ENCODE results near the gene SAMD8.
A peak's percentile ranks its signal among the peaks of the same experiment; 100 is the strongest.
"Not testable (repeated sequence)": the region's sequence is repeated elsewhere in the genome, so short reads cannot be mapped to it uniquely, and the experiment has no call there.

Gene SAMD8

GRCh38 chr10:75107756-75108683, 3.4 kb upstream of the SAMD8 start:
- DNase-seq (ENCODE audit: insufficient read length, low spot score) = no peak
- no peak for TF ChIP-seq CTCF (IDR thresholded peaks at IDR 0.05; ENCODE audit: insufficient read depth, missing control alignments)
- FAIRE-seq = no peak

GRCh38 chr10:75108684-75109458, 2.6 kb upstream of the SAMD8 start:
- peak; percentile 27 for TF ChIP-seq CTCF (IDR thresholded peaks at IDR 0.05; ENCODE audit: insufficient read depth, missing control alignments)
- no peak for FAIRE-seq
- DNase-seq (ENCODE audit: insufficient read length, low spot score) = peak; percentile 77

GRCh38 chr10:75109459-75109778, 2.0 kb upstream of the SAMD8 start:
- no peak for TF ChIP-seq CTCF (IDR thresholded peaks at IDR 0.05; ENCODE audit: insufficient read depth, missing control alignments)
- FAIRE-seq = no peak
- DNase-seq (ENCODE audit: insufficient read length, low spot score) = no peak

GRCh38 chr10:75110006-75110632, 1.3 kb upstream of the SAMD8 start:
- DNase-seq (ENCODE audit: insufficient read length, low spot score) = no peak
- no peak for TF ChIP-seq CTCF (IDR thresholded peaks at IDR 0.05; ENCODE audit: insufficient read depth, missing control alignments)
- FAIRE-seq = no peak

GRCh38 chr10:75111907-75112679, 637 bp downstream of the SAMD8 start:
- DNase-seq (ENCODE audit: insufficient read length, low spot score) (no peak), FAIRE-seq (no peak)
- TF ChIP-seq CTCF (IDR thresholded peaks at IDR 0.05; ENCODE audit: insufficient read depth, missing control alignments) = no peak

- no peak for TF ChIP-seq CTCF (IDR thresholded peaks at IDR 0.05; ENCODE audit: insufficient read depth, missing control alignments)
- FAIRE-seq = no peak
These were observed 3.7 kb downstream of the SAMD8 start for GRCh38 chr10:75115137-75115536.

GRCh38 chr10:75116941-75117775, 5.7 kb downstream of the SAMD8 start:
- DNase-seq (ENCODE audit: insufficient read length, low spot score); FAIRE-seq: not testable (repeated sequence)

More at GRCh38 chr10:75115137-75115536, 3.7 kb downstream of the SAMD8 start:
- no peak for DNase-seq (ENCODE audit: insufficient read length, low spot score)
